PC-3 (cell line): ENCODE measurements around the gene TMEM164. TPM values are rescaled to one million over a fixed set of nuclear protein-coding genes. Genes with fewer than 3 reads are reported as not detected.

Source experiments
- ATAC-seq: fragments of 200-7000 bp; cut with Tn5 transposase; 2 replicates; pipeline ENCODE4 v1.9.1; 2020; ENCODE audit warnings: mild to moderate bottlenecking, moderate library complexity
- BruUV-seq: library from RNA; stranded (reverse); fragments of 400-500 nt; replicated peaks from 2 replicates; lab custom pipeline; 2021; lab: Mats Ljungman, UMichigan
- CTCF ChIA-PET: fragments of 300-600 bp; sonication (Branson Sonifier 250); formaldehyde crosslinking; loops from one replicate; lab custom pipeline; 2022; ENCODE audit warnings: antibody characterized with exemption; lab: Charles Lee
- POLR2A ChIA-PET: fragments of 300-600 bp; sonication (Branson Sonifier 250); formaldehyde crosslinking; loops from one replicate; lab custom pipeline; 2022; ENCODE audit warnings: antibody characterized with exemption; ENCODE audit not compliant: unreplicated experiment; lab: Charles Lee
- DNase-seq: peaks from one replicate; pipeline ENCODE4 v3.0.0-alpha.2; 2015
- H2AFZ ChIP-seq: fragments of 300-600 bp; sonication (generic); 2 replicates; pipeline ENCODE4 v1.6.0; 2016; ENCODE audit warnings: antibody characterized with exemption, low read length
- H3F3A ChIP-seq: fragments of 300-600 bp; sonication (generic); one replicate; pipeline ENCODE4 v1.6.0; 2017; ENCODE audit warnings: antibody characterized with exemption, low read length, control low read depth, mild to moderate bottlenecking; ENCODE audit not compliant: unreplicated experiment
- H3K27ac ChIP-seq: fragments of 300-600 bp; sonication (generic); 2 replicates; pipeline ENCODE4 v1.5.1; 2016; ENCODE audit warnings: mild to moderate bottlenecking, low read length
- H3K27me3 ChIP-seq: fragments of 300-600 bp; sonication (generic); 2 replicates; pipeline ENCODE4 v1.6.1; 2016; ENCODE audit warnings: low read length, mixed read lengths
- H3K36me3 ChIP-seq: fragments of 300-600 bp; sonication (generic); 2 replicates; pipeline ENCODE4 v1.6.1; 2016; ENCODE audit warnings: low read depth, mixed run types, low read length, mixed read lengths
- H3K4me1 ChIP-seq: fragments of 300-600 bp; sonication (generic); 2 replicates; pipeline ENCODE4 v1.5.1; 2016; ENCODE audit warnings: low read length; ENCODE audit not compliant: insufficient read depth
- H3K4me2 ChIP-seq: fragments of 300-600 bp; sonication (generic); 2 replicates; pipeline ENCODE4 v1.6.0; 2016; ENCODE audit warnings: low read length
- H3K4me3 ChIP-seq: fragments of 300-600 bp; sonication (generic); 2 replicates; pipeline ENCODE4 v1.5.1; 2016; ENCODE audit warnings: mild to moderate bottlenecking, low read length, mixed read lengths
- H3K79me2 ChIP-seq: fragments of 300-600 bp; sonication (generic); 2 replicates; pipeline ENCODE4 v1.6.1; 2017; ENCODE audit warnings: low read length, mixed read lengths
- H3K9ac ChIP-seq: fragments of 300-600 bp; sonication (generic); 2 replicates; pipeline ENCODE4 v1.6.0; 2016; ENCODE audit warnings: mild to moderate bottlenecking, low read length
- H3K9me2 ChIP-seq: fragments of 300-600 bp; sonication (generic); replicated peaks from 2 replicates; pipeline ENCODE4 v1.6.1; 2016; ENCODE audit warnings: mixed run types, low read length, mixed read lengths
- H3K9me3 ChIP-seq: fragments of 300-600 bp; sonication (generic); 2 replicates; pipeline ENCODE4 v1.6.1; 2016; ENCODE audit warnings: low read length, mixed read lengths
- H4K20me1 ChIP-seq: fragments of 300-600 bp; sonication (generic); 2 replicates; pipeline ENCODE4 v1.6.1; 2016; ENCODE audit warnings: low read length, mixed read lengths
- EZH2 ChIP-seq: fragments of 300-600 bp; sonication (generic); IDR thresholded peaks from one replicate; pipeline ENCODE4 v1.6.1; 2017; ENCODE audit warnings: antibody characterized with exemption, mild to moderate bottlenecking, low read length; ENCODE audit not compliant: unreplicated experiment
- EZH2phosphoT487 ChIP-seq: fragments of 300-600 bp; sonication (generic); IDR thresholded peaks from 2 replicates; pipeline ENCODE4 v1.6.1; 2018; ENCODE audit warnings: mild to moderate bottlenecking, antibody characterized with exemption, low read length, borderline replicate concordance
- intact Hi-C: fragments of 100-400 bp; cut with micrococcal nuclease; formaldehyde crosslinking; loops from 2 replicates; pipeline ENCODE4 v1.9.0; 2023
- total RNA-seq: library from RNA; depleted of rRNA; stranded (reverse); fragments of >200 nt; gene quantifications from 2 replicates; pipeline ENCODE4 v1.2.3, GENCODE V29; 2014
- TF ChIP-seq, protein P1 (sequence below): fragments of 300-600 bp; sonication (generic); conservative IDR thresholded peaks from 2 replicates; pipeline ENCODE4 v1.5.1; 2017; ENCODE audit warnings: antibody characterized with exemption, low read depth, mild to moderate bottlenecking, low read length

TMEM164 gene
- total RNA-seq, 1 experiment from 2014 or later, result 26.6 TPM

DNA sequence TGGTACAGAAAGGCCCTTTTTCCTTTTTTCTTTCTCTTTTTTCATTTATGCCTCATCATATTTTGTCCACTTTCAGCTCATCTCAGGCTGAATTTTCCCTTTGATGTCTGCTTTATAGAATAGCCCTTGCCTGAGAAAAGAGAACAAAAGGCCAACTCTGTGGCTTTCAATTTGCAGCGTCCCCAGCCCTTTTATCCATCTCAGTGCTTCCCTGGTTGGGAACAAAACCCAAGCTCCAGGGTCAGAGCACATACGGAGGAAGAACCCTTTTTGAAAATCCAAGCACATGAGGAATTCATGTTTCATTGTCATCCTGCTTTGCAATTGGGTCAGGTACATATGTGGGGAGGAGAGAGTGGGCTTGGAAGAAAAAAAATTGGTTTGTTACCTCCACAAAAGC, 47.5 kb downstream of the TMEM164 start:
- TF ChIP-seq EZH2 (no peak), EZH2phosphoT487 (no peak)
- TF ChIP-seq, protein P1, sequence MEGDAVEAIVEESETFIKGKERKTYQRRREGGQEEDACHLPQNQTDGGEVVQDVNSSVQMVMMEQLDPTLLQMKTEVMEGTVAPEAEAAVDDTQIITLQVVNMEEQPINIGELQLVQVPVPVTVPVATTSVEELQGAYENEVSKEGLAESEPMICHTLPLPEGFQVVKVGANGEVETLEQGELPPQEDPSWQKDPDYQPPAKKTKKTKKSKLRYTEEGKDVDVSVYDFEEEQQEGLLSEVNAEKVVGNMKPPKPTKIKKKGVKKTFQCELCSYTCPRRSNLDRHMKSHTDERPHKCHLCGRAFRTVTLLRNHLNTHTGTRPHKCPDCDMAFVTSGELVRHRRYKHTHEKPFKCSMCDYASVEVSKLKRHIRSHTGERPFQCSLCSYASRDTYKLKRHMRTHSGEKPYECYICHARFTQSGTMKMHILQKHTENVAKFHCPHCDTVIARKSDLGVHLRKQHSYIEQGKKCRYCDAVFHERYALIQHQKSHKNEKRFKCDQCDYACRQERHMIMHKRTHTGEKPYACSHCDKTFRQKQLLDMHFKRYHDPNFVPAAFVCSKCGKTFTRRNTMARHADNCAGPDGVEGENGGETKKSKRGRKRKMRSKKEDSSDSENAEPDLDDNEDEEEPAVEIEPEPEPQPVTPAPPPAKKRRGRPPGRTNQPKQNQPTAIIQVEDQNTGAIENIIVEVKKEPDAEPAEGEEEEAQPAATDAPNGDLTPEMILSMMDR, result no peak
- Histone ChIP-seq H3K9ac (no peak overlapping the region), H3K79me2 (no peaks in the 10 kb centered on the region), H3K27me3 (no peaks in the 10 kb centered on the region), H3K27ac (no peak overlapping the region), H3F3A (no peaks in the 10 kb centered on the region), H4K20me1 (no peaks in the 10 kb centered on the region), H2AFZ (no peak overlapping the region), H3K9me2 (no peaks in the 10 kb centered on the region), H3K36me3 (no peaks in the 10 kb centered on the region), H3K9me3 (no peaks in the 10 kb centered on the region), H3K4me3 (no peak overlapping the region), H3K4me1 (no peaks in the 10 kb centered on the region), H3K4me2 (no peak overlapping the region)
- intact Hi-C loops, result no loop called here
- no TSS peak for BruUV-seq
- ATAC-seq (no peak), DNase-seq (no peak)
- ChIA-PET CTCF (no interaction called here), POLR2A (no interaction called here)

DNA sequence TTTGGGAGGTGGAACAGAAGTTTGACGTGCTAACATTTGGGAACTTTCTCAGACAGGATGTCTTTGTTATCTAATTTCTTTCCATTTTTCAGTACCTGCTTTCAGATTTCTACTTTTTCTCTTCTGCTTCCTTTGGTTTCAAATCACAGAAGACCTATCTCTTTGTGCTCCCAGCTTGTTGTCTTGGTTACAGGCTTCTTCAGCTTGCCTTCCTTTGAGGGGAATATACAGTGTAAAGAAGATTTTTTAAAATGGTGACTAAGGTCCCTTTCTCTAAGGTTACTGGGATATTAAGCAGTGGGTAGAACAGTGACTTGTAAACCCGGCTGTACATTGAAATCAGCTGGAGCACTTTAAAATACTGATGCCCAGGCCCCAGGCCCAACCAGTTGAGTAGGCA, 48.0 kb downstream of the TMEM164 start:
- H3K9me3 ChIP-seq, result no peaks in the 10 kb centered on the region
- BruUV-seq, result no TSS peak
- no peaks in the 10 kb centered on the region for H3F3A ChIP-seq
- ATAC-seq, result no peak
- no peaks in the 10 kb centered on the region for H3K27me3 ChIP-seq
- intact Hi-C loops, result no loop called here
- H3K4me1 ChIP-seq, result no peaks in the 10 kb centered on the region
- DNase-seq, result no peak
- no peak overlapping the region for H3K4me3 ChIP-seq
- H3K9ac ChIP-seq, result no peak overlapping the region
- H3K27ac ChIP-seq, result no peak overlapping the region
- CTCF ChIA-PET, result interaction anchor here (0.5 kb wide), 1 partner anchor 95 kb away, joined by 3 read pairs; no protein-coding TSS in a partner anchor
- H3K79me2 ChIP-seq, result no peaks in the 10 kb centered on the region
- H4K20me1 ChIP-seq, result no peaks in the 10 kb centered on the region
- H2AFZ ChIP-seq, result no peak overlapping the region
- H3K36me3 ChIP-seq, result no peaks in the 10 kb centered on the region
- no peaks in the 10 kb centered on the region for H3K9me2 ChIP-seq
- POLR2A ChIA-PET, result no interaction called here
- TF ChIP-seq, protein P1, result no peak
- TF ChIP-seq EZH2 (no peak), EZH2phosphoT487 (no peak)
- no peak overlapping the region for H3K4me2 ChIP-seq

DNA sequence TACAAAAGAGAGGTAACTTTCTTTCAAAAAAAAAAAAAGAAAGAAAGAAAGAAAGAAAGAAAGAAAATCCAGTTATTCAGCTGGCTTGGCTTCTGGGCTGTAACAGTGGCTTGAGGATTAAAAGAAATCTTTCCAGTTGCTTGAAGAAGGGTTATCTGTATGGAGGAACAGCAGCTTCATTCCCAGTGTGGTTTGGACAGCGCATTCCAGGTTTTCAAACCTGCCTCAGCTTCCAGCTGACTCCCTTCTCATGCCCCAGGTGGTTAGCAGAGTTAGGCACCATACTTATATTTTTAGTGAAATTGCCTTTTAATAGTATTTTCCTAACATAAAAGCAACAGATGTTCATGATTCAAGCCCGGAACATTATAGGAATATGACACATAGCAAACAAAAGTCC, 48.6 kb downstream of the TMEM164 start:
- CTCF ChIA-PET, result interaction anchor here (0.5 kb wide), 1 partner anchor 95 kb away, joined by 3 read pairs; no protein-coding TSS in a partner anchor
- H3K9me3 ChIP-seq, result no peaks in the 10 kb centered on the region
- H3K9me2 ChIP-seq, result no peaks in the 10 kb centered on the region
- H4K20me1 ChIP-seq, result no peaks in the 10 kb centered on the region
- no TSS peak for BruUV-seq
- no peak overlapping the region for H3K4me2 ChIP-seq
- no peaks in the 10 kb centered on the region for H3K36me3 ChIP-seq
- no peak overlapping the region for H3K27ac ChIP-seq
- H2AFZ ChIP-seq, result no peak overlapping the region
- H3K4me1 ChIP-seq, result peaks cover 5% of the 10 kb centered on the region; the same call in 1 of the 2 replicates
- intact Hi-C loops, result no loop called here
- no peak for TF ChIP-seq EZH2phosphoT487
- TF ChIP-seq, protein P1, result no peak
- no peak for TF ChIP-seq EZH2
- ATAC-seq (peak; percentile 59), DNase-seq (peak; percentile 9)
- H3K4me3 ChIP-seq, result no peak overlapping the region
- H3F3A ChIP-seq, result no peaks in the 10 kb centered on the region
- POLR2A ChIA-PET, result no interaction called here
- no peaks in the 10 kb centered on the region for H3K27me3 ChIP-seq
- no peak overlapping the region for H3K9ac ChIP-seq
- H3K79me2 ChIP-seq, result no peaks in the 10 kb centered on the region
